Esophagus muscularis mucosa (tissue), 3 donors: ENCODE results near the gene XPC.

Experiments used
- POLR2A ChIP-seq: fragments of 450-650 bp; IDR thresholded peaks from one replicate; pipeline ENCODE4 v1.6.1; 2017; ENCODE audit warnings: antibody characterized with exemption, moderate library complexity, mild to moderate bottlenecking, low read depth
- TF ChIP-seq, protein P1 (sequence below), 3 experiments: fragments of 200-600 bp in 2 of 3; fragments of 450-650 bp in 1 of 3; sonication (generic) in 2 of 3; IDR thresholded peaks; one replicate each; pipeline ENCODE4 v1.5.1; 2017 to 2019; ENCODE audit warnings: antibody characterized with exemption in 3 of 3, mild to moderate bottlenecking in 2 of 3, moderate library complexity in 1 of 3

DNA sequence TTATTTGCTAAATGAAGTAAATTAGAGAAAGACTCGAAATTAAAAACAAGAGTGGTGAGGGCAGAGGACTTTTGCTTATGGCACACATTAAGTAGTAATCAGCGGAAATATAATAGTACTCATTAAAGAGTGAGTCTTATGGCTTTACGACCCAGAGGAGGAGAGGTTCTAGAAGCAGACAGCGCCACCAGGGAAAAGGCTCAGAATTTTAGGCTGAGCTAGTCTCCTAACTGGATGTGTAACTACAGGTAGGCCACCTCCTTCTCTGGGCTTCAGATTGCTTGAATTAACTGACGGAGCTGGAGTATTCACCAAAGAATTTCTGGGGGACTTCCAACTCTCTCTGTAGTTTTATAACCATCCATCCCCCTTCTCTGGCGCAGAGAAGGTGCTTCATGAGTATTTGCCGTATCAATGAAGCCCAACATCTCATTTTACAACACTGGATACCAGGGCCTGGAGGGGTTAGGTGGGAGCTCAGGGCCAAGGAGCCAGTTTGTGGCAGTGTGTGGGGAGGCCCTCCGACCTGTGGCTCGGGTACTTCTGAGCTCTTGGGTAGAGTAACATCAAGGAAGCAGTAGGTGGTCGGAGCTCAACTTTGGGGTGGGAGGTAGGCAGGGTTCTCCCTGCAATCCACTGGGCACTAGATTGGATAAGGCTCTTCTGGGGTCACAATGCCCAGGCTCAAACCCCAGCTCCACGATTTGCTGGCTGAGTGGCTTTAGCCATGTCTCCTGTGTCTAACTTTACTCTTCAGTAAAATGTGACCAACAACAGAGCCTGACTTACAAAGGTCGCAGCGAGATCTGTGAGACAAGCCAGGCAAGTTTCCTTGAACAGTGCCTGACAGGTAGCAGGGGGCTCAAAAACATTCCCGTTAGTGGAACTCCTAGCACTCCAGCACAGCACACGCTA, 54.8 kb downstream of the XPC start:
- no peak for TF ChIP-seq POLR2A
- TF ChIP-seq, protein P1, sequence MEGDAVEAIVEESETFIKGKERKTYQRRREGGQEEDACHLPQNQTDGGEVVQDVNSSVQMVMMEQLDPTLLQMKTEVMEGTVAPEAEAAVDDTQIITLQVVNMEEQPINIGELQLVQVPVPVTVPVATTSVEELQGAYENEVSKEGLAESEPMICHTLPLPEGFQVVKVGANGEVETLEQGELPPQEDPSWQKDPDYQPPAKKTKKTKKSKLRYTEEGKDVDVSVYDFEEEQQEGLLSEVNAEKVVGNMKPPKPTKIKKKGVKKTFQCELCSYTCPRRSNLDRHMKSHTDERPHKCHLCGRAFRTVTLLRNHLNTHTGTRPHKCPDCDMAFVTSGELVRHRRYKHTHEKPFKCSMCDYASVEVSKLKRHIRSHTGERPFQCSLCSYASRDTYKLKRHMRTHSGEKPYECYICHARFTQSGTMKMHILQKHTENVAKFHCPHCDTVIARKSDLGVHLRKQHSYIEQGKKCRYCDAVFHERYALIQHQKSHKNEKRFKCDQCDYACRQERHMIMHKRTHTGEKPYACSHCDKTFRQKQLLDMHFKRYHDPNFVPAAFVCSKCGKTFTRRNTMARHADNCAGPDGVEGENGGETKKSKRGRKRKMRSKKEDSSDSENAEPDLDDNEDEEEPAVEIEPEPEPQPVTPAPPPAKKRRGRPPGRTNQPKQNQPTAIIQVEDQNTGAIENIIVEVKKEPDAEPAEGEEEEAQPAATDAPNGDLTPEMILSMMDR (IDR thresholded peaks at IDR 0.05): no peak
